ENCODE data around the gene GPR156.

The GPR156 gene

GRCh38 chr3:120174811-120175539 lies 110.0 kb downstream of the GPR156 start:
- TF ChIP-seq, protein P1, sequence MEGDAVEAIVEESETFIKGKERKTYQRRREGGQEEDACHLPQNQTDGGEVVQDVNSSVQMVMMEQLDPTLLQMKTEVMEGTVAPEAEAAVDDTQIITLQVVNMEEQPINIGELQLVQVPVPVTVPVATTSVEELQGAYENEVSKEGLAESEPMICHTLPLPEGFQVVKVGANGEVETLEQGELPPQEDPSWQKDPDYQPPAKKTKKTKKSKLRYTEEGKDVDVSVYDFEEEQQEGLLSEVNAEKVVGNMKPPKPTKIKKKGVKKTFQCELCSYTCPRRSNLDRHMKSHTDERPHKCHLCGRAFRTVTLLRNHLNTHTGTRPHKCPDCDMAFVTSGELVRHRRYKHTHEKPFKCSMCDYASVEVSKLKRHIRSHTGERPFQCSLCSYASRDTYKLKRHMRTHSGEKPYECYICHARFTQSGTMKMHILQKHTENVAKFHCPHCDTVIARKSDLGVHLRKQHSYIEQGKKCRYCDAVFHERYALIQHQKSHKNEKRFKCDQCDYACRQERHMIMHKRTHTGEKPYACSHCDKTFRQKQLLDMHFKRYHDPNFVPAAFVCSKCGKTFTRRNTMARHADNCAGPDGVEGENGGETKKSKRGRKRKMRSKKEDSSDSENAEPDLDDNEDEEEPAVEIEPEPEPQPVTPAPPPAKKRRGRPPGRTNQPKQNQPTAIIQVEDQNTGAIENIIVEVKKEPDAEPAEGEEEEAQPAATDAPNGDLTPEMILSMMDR (conservative IDR thresholded peaks at IDR 0.05; ENCODE audit: control insufficient read depth, insufficient read depth, low read depth, low read length), result no peak
- no peak overlapping the region for H3K4me3 ChIP-seq (ENCODE audit: control insufficient read depth, low read depth, low read length)
- no peak for DNase-seq (ENCODE audit: low read depth)

DNA sequence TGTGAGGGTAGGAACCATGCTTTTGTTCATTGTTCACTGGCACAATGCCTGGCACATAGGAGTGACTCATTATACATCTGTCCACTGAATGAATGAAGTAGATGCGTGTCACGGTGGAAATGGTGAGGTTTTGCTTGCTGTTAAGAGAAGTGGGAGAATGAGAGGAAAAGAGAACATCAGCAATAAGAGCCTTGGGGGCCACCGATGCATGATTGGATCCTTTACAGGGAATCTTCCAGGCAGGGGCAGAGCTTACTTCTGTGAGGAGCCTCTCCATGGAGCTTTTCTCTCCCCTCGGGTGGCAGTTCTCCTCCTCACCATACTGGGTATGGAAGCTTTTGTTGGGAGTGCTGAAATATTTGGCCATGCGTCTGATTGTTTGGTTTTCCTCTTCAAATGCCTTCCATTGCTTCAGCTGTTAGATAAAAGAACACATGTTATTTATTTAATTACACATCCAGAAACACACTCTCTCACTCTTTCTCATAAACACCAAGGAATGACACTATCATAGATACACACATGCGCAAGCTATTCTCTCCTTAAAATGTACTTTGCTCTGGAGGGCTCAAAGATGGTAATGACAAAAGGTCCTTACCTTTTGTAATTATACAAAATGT lies 111.9 kb downstream of the GPR156 start:
- DNase-seq (ENCODE audit: low read depth), result peak; percentile 41
- no peak overlapping the region for H3K4me3 ChIP-seq (ENCODE audit: control insufficient read depth, low read depth, low read length)
- TF ChIP-seq, protein P1 (conservative IDR thresholded peaks at IDR 0.05; ENCODE audit: control insufficient read depth, insufficient read depth, low read depth, low read length), result no peak

DNA sequence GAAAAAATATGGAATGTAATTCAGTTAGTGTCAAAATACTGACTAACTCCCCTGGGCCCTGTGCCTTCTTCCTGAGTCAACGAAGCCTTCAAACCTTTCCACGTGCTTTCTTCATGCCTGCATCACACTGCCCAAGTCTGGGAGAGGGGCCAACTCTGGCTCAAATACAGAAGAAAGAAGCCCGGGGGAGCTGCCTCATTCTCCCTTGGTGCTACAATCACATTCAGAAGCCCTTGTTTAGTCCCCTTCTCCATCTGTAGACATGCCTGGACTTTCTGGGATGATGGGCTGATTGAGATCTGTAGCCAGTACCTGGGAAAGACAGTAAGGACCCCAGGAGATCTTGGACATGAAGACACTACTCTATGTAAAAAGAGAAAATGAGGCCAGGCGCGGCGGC lies 113.0 kb downstream of the GPR156 start:
- TF ChIP-seq, protein P1 (conservative IDR thresholded peaks at IDR 0.05; ENCODE audit: control insufficient read depth, insufficient read depth, low read depth, low read length), result no peak
- DNase-seq (ENCODE audit: low read depth), result peak; percentile 89
- no peak overlapping the region for H3K4me3 ChIP-seq (ENCODE audit: control insufficient read depth, low read depth, low read length)

DNA sequence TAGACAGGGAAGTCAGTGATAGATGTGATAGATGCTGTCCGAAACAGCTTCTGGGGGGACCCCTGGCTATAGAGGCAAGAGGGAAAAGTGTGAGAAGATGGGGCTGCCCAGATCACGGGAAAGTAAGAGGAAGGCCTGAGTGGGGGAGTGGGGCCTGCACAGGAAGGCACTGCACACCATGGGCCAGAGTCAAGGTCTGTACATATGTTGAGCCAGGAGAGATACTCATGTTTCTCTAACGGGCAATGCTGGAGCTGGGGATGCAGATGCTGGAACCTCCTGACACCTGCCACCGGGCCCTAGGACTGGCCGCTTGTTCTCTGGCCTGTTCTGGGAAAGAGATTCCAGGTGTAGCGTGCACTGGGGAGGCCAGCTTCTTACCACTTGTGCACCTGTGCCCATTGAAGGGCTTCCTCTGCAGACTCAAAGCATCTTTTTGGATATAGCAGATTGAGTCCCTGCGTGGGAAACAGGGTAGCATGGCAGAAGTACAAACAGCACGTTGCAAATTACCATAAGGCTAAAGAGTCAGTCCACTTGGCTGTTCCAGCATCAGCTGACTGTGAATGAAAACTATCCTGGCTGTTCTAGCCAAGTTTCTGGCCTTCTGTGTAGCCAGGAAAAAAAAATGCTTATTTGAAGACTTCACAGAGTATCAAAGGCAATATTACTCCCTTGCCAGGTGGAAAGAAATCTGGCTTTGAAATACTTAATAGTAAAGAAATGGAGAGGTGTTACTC lies 113.7 kb downstream of the GPR156 start:
- no peak overlapping the region for H3K4me3 ChIP-seq (ENCODE audit: control insufficient read depth, low read depth, low read length)
- TF ChIP-seq, protein P1 (conservative IDR thresholded peaks at IDR 0.05; ENCODE audit: control insufficient read depth, insufficient read depth, low read depth, low read length), result no peak
- DNase-seq (ENCODE audit: low read depth), result peak; percentile 60

DNA sequence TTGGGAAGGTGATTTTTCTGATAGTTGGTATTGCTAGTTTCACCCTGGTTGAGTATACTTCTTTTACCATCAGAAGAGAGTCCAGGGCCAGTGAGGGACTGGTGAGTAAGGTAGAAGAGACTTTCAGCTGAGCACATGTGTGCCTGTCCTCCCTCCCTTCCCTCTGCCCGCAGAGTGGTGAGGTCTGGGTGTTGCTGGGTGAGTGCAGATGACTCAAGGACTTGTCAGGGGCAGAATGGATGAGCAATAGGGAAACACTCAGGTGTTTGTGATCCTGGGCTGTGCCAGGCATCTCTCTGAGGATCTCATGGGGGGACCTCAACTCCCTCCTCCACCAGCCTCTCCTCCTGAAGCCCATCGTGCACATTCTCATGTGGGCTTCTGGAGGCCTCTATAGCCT lies 114.8 kb downstream of the GPR156 start:
- no peak overlapping the region for H3K4me3 ChIP-seq (ENCODE audit: control insufficient read depth, low read depth, low read length)
- DNase-seq (ENCODE audit: low read depth), result peak; percentile 92
- TF ChIP-seq, protein P1 (conservative IDR thresholded peaks at IDR 0.05; ENCODE audit: control insufficient read depth, insufficient read depth, low read depth, low read length), result no peak

DNA sequence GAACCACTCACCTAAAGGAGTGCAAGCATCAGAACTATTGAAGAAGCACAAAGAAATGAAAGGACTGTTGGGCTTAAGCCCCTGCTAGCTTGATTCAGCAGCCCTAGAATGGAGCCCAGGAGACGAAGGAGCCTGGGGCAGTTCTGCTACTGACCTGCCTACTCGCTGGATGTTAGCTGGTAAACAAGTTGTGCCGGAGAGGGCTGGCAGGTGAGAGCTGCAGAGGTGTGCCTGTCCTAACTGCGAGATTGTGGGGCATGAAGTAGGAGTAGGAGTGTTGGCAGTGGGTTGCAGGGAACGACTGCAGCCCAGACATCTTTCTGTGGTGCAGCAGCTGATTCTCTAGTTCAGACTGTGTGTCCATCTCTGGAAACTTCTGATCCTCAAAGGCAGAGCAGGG lies 115.6 kb downstream of the GPR156 start:
- H3K4me3 ChIP-seq (ENCODE audit: control insufficient read depth, low read depth, low read length), result no peak overlapping the region
- TF ChIP-seq, protein P1 (conservative IDR thresholded peaks at IDR 0.05; ENCODE audit: control insufficient read depth, insufficient read depth, low read depth, low read length), result no peak
- no peak for DNase-seq (ENCODE audit: low read depth)
